Measurements from ENCODE around the gene TOGARAM2.

DNA sequence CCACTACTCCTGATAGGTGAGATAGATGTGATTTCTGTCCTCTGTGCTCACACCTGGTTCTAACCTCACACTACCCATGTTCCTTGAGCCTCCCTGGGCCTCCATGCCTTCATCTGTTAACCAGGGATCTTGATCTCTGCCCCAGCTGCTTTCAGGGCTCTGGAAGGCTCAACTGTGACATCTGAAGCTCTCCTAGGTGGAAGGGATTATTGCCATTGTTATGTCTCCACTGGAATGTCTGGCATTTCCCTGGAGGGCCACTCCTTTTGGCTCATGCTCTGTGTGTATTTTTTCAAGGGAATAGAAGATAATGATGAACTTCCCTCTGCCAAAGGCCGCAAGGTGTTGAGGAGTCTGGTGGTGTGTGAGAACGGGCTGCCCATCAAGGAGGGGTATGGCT lies 52.1 kb downstream of the TOGARAM2 start:
- TF ChIP-seq EZH2 (IDR thresholded peaks at IDR 0.05), result no peak
- TF ChIP-seq POLR2AphosphoS5 (IDR thresholded peaks at IDR 0.05; ENCODE audit: borderline replicate concordance, low read depth, low read length), result no peak
- no peak for TF ChIP-seq FOXP2 (optimal IDR thresholded peaks at IDR 0.05; ENCODE audit: control extremely low read depth, extremely low read length, insufficient read depth)

Measured in SK-N-MC (cell line).